ENCODE results near the gene FOXB1.

Gene FOXB1

GRCh38 chr15:60021589-60022378 is 17.7 kb downstream of the FOXB1 start:
- no peak for DNase-seq

GRCh38 chr15:60022379-60022741 is 18.2 kb downstream of the FOXB1 start:
- no peak for DNase-seq

- DNase-seq, result no peak
These were observed 22.4 kb downstream of the FOXB1 start for GRCh38 chr15:60026555-60026954.

GRCh38 chr15:60035344-60035743 is 31.2 kb downstream of the FOXB1 start:
- no peak for DNase-seq

- DNase-seq, result no peak
These were observed 35.2 kb downstream of the FOXB1 start for GRCh38 chr15:60039316-60039715.

GRCh38 chr15:60043744-60044435 is 39.8 kb downstream of the FOXB1 start:
- no peak for DNase-seq

- DNase-seq, result no peak
These were observed 40.6 kb downstream of the FOXB1 start for GRCh38 chr15:60044636-60045270.

GRCh38 chr15:60047701-60048100 is 43.6 kb downstream of the FOXB1 start:
- DNase-seq, result no peak

GRCh38 chr15:60049948-60050347 is 45.8 kb downstream of the FOXB1 start:
- DNase-seq, result no peak

- DNase-seq, result no peak
These were observed 48.7 kb downstream of the FOXB1 start for GRCh38 chr15:60052796-60053195.

GRCh38 chr15:60054472-60054871 is 50.4 kb downstream of the FOXB1 start:
- no peak for DNase-seq
